AG09319 (cell line): ENCODE measurements around the gene TMEM51.

Experiments used
- DNase-seq: peaks from one replicate; pipeline ENCODE4 v3.0.0-alpha.2; 2010; ENCODE audit warnings: low read depth; ENCODE audit errors: extremely low read depth
- CTCF ChIP-seq: IDR thresholded peaks from 2 replicates; pipeline ENCODE4 v1.5.1; 2011; ENCODE audit warnings: low read depth, mild to moderate bottlenecking, inconsistent platforms, low read length, moderate library complexity

Gene TMEM51

GRCh38 chr1:15207829-15208429 is 54.4 kb downstream of the TMEM51 start:
- no peak for DNase-seq
- no peak for TF ChIP-seq CTCF

- DNase-seq = no peak
- no peak for TF ChIP-seq CTCF
These were observed 57.3 kb downstream of the TMEM51 start for GRCh38 chr1:15210651-15211375.

GRCh38 chr1:15211424-15211823 is 57.9 kb downstream of the TMEM51 start:
- no peak for DNase-seq
- no peak for TF ChIP-seq CTCF

- no peak for TF ChIP-seq CTCF
- no peak for DNase-seq
These were observed 58.8 kb downstream of the TMEM51 start for GRCh38 chr1:15212216-15212953.

GRCh38 chr1:15212954-15213291 is 59.4 kb downstream of the TMEM51 start:
- DNase-seq = no peak
- no peak for TF ChIP-seq CTCF

GRCh38 chr1:15213341-15213821 is 59.8 kb downstream of the TMEM51 start:
- DNase-seq = peak; percentile 16
- no peak for TF ChIP-seq CTCF

GRCh38 chr1:15214527-15214926 is 61.0 kb downstream of the TMEM51 start:
- TF ChIP-seq CTCF = no peak
- no peak for DNase-seq
